ENCODE data around the gene SOX6. TPM values are rescaled to one million over a fixed set of nuclear protein-coding genes. Genes with fewer than 3 reads are reported as not detected.

Gene SOX6
- total RNA-seq, 1 experiment from 2014 or later, result not detected

DNA sequence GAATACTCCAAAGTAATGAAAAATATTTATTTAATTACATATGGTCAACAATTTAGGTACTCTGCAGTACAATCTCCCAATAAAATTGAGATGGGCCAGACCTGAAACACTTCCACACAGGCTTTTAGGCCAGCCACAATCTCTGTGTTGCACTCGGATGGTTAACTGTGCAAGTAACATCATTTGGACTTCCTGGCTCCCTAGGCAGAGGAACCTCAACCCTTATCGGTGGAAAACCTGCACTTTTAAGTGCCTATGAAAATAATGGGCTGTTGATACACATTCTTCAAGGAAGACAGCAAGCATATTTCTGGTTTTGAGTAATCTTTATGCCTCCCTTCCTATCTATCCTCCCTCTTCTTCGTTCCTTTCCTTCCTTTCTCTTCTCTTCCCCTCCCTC lies 343.1 kb downstream of the SOX6 start:
- H4K20me1 ChIP-seq (ENCODE audit: control insufficient read depth, insufficient read depth, insufficient read length), result no peaks in the 10 kb centered on the region
- no peak overlapping the region for H3K27ac Mint-ChIP-seq

More for the DNA sequence above, 343.1 kb downstream of the SOX6 start:
- Histone ChIP-seq H3K9me3 (ENCODE audit: control insufficient read depth, low read depth, low read length) (no peaks in the 10 kb centered on the region), H3K4ac (ENCODE audit: low read depth, low read length) (no peak overlapping the region), H3K79me2 (ENCODE audit: insufficient read depth, low read length) (no peaks in the 10 kb centered on the region), H3T11ph (ENCODE audit: low read length) (no peak overlapping the region), H3K18ac (ENCODE audit: insufficient read length, low read depth, low read length) (no peak overlapping the region), H3K4me1 (ENCODE audit: insufficient read depth, low read length) (no peaks in the 10 kb centered on the region), H3K56ac (ENCODE audit: insufficient read length, low read depth, low read length) (no peak overlapping the region), H2AFZ (ENCODE audit: low read length) (no peak overlapping the region), H4K8ac (replicated peaks; ENCODE audit: insufficient read length, low read depth, low read length) (no peak overlapping the region), H3K79me1 (ENCODE audit: insufficient read depth, low read depth, low read length, poor library complexity, severe bottlenecking) (no peaks in the 10 kb centered on the region), H2BK15ac (ENCODE audit: low read depth, low read length) (no peak overlapping the region), H4K5ac (ENCODE audit: insufficient read length, low read depth, low read length) (no peak overlapping the region), H2BK20ac (ENCODE audit: low read depth, low read length, poor library complexity, severe bottlenecking) (no peak overlapping the region), H3K27me3 (ENCODE audit: insufficient read depth, low read length) (no peaks in the 10 kb centered on the region), H2AK5ac (ENCODE audit: insufficient read length, low read length) (no peak overlapping the region), H2BK5ac (ENCODE audit: insufficient read length, low read length) (no peak overlapping the region), H3K14ac (ENCODE audit: insufficient read depth, low read length) (no peak overlapping the region), H2BK120ac (ENCODE audit: low read depth, low read length, poor library complexity, severe bottlenecking) (no peak overlapping the region), H3K27ac (ENCODE audit: insufficient read length, low read depth, low read length) (no peak overlapping the region), H2BK12ac (ENCODE audit: insufficient read length, low read depth, low read length) (no peak overlapping the region), H3K9ac (ENCODE audit: extremely low read depth, insufficient read length, low read length) (no peak overlapping the region), H3K23me2 (ENCODE audit: insufficient read length, low read depth, low read length, poor library complexity, severe bottlenecking) (no peaks in the 10 kb centered on the region), H3K23ac (ENCODE audit: insufficient read length, low read depth, low read length) (no peak overlapping the region), H4K91ac (ENCODE audit: insufficient read length, low read depth, low read length) (no peak overlapping the region), H3K4me2 (ENCODE audit: insufficient read depth, insufficient read length, low read length) (no peak overlapping the region)
- WGBS (ENCODE audit: extremely low coverage, insufficient read length, low lambda C conversion rate), result no CpG with 5 or more reads among the region's 3 CpGs
- Mint-ChIP-seq H3K4me3 (no peak overlapping the region), H3K27me3 (ENCODE audit: low read depth) (peaks cover 7% of the 10 kb centered on the region), H3K9me3 (no peaks in the 10 kb centered on the region), H3K4me1 (peaks cover 13 to 23% of the 10 kb centered on the region in 2 experiments), H3K36me3 (ENCODE audit: insufficient read depth in 1 of 3, low read depth in 3 of 3) (no peaks in the 10 kb centered on the region)
- DNase-seq, result no peak
- TF ChIP-seq, protein P1, sequence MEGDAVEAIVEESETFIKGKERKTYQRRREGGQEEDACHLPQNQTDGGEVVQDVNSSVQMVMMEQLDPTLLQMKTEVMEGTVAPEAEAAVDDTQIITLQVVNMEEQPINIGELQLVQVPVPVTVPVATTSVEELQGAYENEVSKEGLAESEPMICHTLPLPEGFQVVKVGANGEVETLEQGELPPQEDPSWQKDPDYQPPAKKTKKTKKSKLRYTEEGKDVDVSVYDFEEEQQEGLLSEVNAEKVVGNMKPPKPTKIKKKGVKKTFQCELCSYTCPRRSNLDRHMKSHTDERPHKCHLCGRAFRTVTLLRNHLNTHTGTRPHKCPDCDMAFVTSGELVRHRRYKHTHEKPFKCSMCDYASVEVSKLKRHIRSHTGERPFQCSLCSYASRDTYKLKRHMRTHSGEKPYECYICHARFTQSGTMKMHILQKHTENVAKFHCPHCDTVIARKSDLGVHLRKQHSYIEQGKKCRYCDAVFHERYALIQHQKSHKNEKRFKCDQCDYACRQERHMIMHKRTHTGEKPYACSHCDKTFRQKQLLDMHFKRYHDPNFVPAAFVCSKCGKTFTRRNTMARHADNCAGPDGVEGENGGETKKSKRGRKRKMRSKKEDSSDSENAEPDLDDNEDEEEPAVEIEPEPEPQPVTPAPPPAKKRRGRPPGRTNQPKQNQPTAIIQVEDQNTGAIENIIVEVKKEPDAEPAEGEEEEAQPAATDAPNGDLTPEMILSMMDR (conservative IDR thresholded peaks at IDR 0.05), result no peak
